ENCODE results near the gene CHCHD2. TPM values are rescaled to one million over a fixed set of nuclear protein-coding genes. Genes with fewer than 3 reads are reported as not detected.

The CHCHD2 gene
- total and polyA plus RNA-seq, 12 donors, result 217 to 1,335 (median 785) TPM

GRCh38 chr7:56087445-56087844, 18.8 kb downstream of the CHCHD2 start:
- H3K27ac ChIP-seq, result peak overlapping the region in 3 of 5 donors; percentile 57 to 68 (median 67)
- WGBS, 4 donors, result 45 to 90% (median 63%) methylated on average over 8 to 16 of the region's 16 CpGs
- H3K9me3 ChIP-seq (replicated peaks in 1 of 3), result no peaks in the 10 kb centered on the region
- no peak overlapping the region for H3K4me3 ChIP-seq
- H3K36me3 ChIP-seq (replicated peaks in 1 of 2), result no peaks in the 10 kb centered on the region
- intact Hi-C loops (cut with DNase I), result no loop called here
- H3K27me3 ChIP-seq, result no peaks in the 10 kb centered on the region
- peak in 6 of 7 donors; percentile 39 to 68 (median 63) for DNase-seq
- TF ChIP-seq POLR2A (IDR thresholded peaks at IDR 0.05), result no peak
- TF ChIP-seq CTCF (IDR thresholded peaks at IDR 0.05), result no peak
- H3K4me1 ChIP-seq (replicated peaks in 1 of 2), result peaks cover under 1 to 16% of the 10 kb centered on the region in 2 donors

- 93 to 97% (median 96%) methylated on average over 7 of the region's 7 CpGs for WGBS, 4 donors
- Histone ChIP-seq H3K27me3 (no peaks in the 10 kb centered on the region), H3K4me3 (no peak overlapping the region), H3K36me3 (replicated peaks in 1 of 2) (peaks cover 0 to 3% of the 10 kb centered on the region in 2 donors), H3K9me3 (replicated peaks in 1 of 3) (no peaks in the 10 kb centered on the region), H3K4me1 (replicated peaks in 1 of 2) (peaks cover 0 to 10% of the 10 kb centered on the region in 2 donors), H3K27ac (no peak overlapping the region)
- no peak for TF ChIP-seq POLR2A (IDR thresholded peaks at IDR 0.05)
- TF ChIP-seq CTCF (IDR thresholded peaks at IDR 0.05), result no peak
- intact Hi-C loops (cut with DNase I), result no loop called here
- DNase-seq, result no peak
These were observed 19.5 kb downstream of the CHCHD2 start for GRCh38 chr7:56086761-56087160.

DNA sequence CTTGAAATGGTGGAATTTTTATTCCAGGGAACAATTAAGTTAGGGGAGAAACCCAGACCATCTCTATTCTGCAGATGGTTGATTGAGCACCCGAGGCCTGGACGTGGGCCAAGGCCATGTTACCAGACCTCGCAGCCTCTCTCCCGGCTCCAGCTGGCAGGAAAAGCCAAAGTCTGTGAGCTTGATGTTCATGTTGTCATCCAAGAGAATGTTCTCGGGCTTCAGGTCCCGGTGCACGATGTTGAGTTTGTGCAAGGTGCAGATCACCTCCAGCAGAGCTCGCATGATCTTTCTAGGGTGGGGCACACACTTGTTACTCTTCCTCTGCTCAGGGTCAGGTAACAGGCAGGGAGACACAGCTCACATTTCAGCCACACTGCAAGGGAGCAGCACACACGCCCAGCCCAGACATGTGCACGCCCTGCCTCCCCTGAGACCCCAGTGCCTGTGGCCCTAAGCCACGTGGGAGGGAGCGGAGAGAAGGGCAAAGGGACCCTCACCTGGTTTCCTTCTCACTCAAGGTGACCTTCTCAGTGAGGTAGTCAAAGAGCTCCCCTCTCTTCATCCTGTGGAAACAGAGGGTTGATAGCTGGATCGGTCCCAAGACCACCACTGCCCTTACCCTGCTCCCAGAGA, 23.0 kb downstream of the CHCHD2 start:
- peaks cover 0 to 6% of the 10 kb centered on the region in 2 donors for H3K36me3 ChIP-seq (replicated peaks in 1 of 2)
- intact Hi-C loops (cut with DNase I), result no loop called here

More for the DNA sequence above, 23.0 kb downstream of the CHCHD2 start:
- WGBS, 4 donors, result 26 to 44% (median 38%) methylated on average over 8 to 13 of the region's 13 CpGs
- Histone ChIP-seq H3K27me3 (no peaks in the 10 kb centered on the region), H3K9me3 (replicated peaks in 1 of 3) (no peaks in the 10 kb centered on the region), H3K4me1 (replicated peaks in 1 of 2) (peaks cover 8 to 24% of the 10 kb centered on the region in 2 donors), H3K4me3 (no peak overlapping the region), H3K27ac (peak overlapping the region in 2 of 5 donors; percentile 47 to 58)
- no peak for TF ChIP-seq CTCF (IDR thresholded peaks at IDR 0.05)
- no peak for TF ChIP-seq POLR2A (IDR thresholded peaks at IDR 0.05)
- peak; percentile 82 to 93 (median 87) for DNase-seq

All from adrenal gland (tissue), 12 donors.